Esophagus squamous epithelium (tissue), 4 donors: ENCODE results near the gene ULK2.

Experiments
- POLR2A ChIP-seq, 4 donors: fragments of 450-650 bp; IDR thresholded peaks; one replicate each; pipeline ENCODE4 v1.6.1; 2017; ENCODE audit warnings: antibody characterized with exemption in 4 of 4, mild to moderate bottlenecking in 4 of 4, moderate library complexity in 3 of 4
- TF ChIP-seq, protein P1 (sequence below), 6 experiments: fragments of 450-650 bp in 4 of 6; fragments of 200-600 bp in 2 of 6; sonication (generic) in 2 of 6; IDR thresholded peaks; one replicate each; pipeline ENCODE4 v1.5.1; 2016 to 2019; ENCODE audit warnings: antibody characterized with exemption in 6 of 6, mild to moderate bottlenecking in 4 of 6, moderate library complexity in 4 of 6

DNA sequence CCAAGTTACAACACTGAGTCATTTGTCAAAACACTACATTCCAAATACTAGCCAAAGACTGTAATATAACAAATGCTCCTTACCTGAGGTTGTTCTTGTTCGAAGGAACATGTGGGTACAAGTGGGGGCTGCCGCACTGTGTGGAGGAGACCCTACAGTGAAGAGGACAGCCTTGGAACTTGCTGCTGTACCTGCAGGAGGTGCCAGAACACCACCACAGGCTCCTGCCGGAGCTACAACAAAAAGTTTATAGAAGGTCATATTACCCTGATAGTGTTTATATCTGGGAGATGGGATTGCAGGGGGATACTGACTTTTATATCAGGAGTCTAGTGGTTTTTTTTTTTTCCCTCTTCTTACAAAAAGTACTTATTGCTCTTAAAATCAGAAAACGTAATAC, 81.9 kb downstream of the ULK2 start:
- TF ChIP-seq, protein P1, sequence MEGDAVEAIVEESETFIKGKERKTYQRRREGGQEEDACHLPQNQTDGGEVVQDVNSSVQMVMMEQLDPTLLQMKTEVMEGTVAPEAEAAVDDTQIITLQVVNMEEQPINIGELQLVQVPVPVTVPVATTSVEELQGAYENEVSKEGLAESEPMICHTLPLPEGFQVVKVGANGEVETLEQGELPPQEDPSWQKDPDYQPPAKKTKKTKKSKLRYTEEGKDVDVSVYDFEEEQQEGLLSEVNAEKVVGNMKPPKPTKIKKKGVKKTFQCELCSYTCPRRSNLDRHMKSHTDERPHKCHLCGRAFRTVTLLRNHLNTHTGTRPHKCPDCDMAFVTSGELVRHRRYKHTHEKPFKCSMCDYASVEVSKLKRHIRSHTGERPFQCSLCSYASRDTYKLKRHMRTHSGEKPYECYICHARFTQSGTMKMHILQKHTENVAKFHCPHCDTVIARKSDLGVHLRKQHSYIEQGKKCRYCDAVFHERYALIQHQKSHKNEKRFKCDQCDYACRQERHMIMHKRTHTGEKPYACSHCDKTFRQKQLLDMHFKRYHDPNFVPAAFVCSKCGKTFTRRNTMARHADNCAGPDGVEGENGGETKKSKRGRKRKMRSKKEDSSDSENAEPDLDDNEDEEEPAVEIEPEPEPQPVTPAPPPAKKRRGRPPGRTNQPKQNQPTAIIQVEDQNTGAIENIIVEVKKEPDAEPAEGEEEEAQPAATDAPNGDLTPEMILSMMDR (IDR thresholded peaks at IDR 0.05), result peak in 1 of 6 experiments; percentile 10
- no peak for TF ChIP-seq POLR2A (IDR thresholded peaks at IDR 0.05)
